A673 (cell line): Measurements from ENCODE around the gene ARHGAP18. TPM values are rescaled to one million over a fixed set of nuclear protein-coding genes. Genes with fewer than 3 reads are reported as not detected.

Experiments
- BruUV-seq: library from RNA; stranded (reverse); fragments of 400-500 nt; replicated peaks from 2 replicates; lab custom pipeline; 2021; lab: Mats Ljungman, UMichigan
- CTCF ChIA-PET: fragments of 300-600 bp; sonication (Branson Sonifier 250); formaldehyde crosslinking; loops from one replicate; lab custom pipeline; 2022; ENCODE audit warnings: antibody characterized with exemption; lab: Charles Lee
- POLR2A ChIA-PET: fragments of 300-600 bp; sonication (Branson Sonifier 250); formaldehyde crosslinking; loops from one replicate; lab custom pipeline; 2022; ENCODE audit warnings: antibody characterized with exemption; ENCODE audit not compliant: low non-redundant PET; lab: Charles Lee
- DNase-seq: peaks from one replicate; pipeline ENCODE4 v3.0.0-alpha.2; 2015; ENCODE audit warnings: low spot score
- H3K27ac ChIP-seq: fragments of 200-600 bp; sonication (generic); 2 replicates; pipeline ENCODE4 v1.5.1; 2016; ENCODE audit warnings: mixed run types, low read depth, mild to moderate bottlenecking, mixed read lengths, antibody characterized with exemption, low read length; ENCODE audit not compliant: poor library complexity, severe bottlenecking
- H3K27me3 ChIP-seq: fragments of 200-600 bp; sonication (generic); replicated peaks from 2 replicates; pipeline ENCODE4 v1.6.1; 2017; ENCODE audit warnings: mixed run types, low read depth, mild to moderate bottlenecking, mixed read lengths, antibody characterized with exemption, low read length; ENCODE audit not compliant: insufficient read depth, poor library complexity
- H3K36me3 ChIP-seq: fragments of 200-600 bp; sonication (generic); 2 replicates; pipeline ENCODE4 v1.6.1; 2016; ENCODE audit warnings: mixed run types, mild to moderate bottlenecking, mixed read lengths, antibody characterized with exemption, low read length; ENCODE audit not compliant: insufficient read depth, poor library complexity, severe bottlenecking
- H3K4me1 ChIP-seq: fragments of 200-600 bp; sonication (generic); 2 replicates; pipeline ENCODE4 v1.6.1; 2017; ENCODE audit warnings: mixed run types, mild to moderate bottlenecking, mixed read lengths, antibody characterized with exemption, low read length; ENCODE audit not compliant: insufficient read depth, poor library complexity, severe bottlenecking
- H3K4me3 ChIP-seq: fragments of 200-600 bp; sonication (generic); 2 replicates; pipeline ENCODE4 v1.5.1; 2016; ENCODE audit warnings: low read depth, mixed run types, mild to moderate bottlenecking, mixed read lengths, low read length; ENCODE audit not compliant: poor library complexity, severe bottlenecking
- H3K9me3 ChIP-seq: fragments of 200-600 bp; sonication (generic); 2 replicates; pipeline ENCODE4 v1.6.1; 2016; ENCODE audit warnings: mixed run types, low read depth, mild to moderate bottlenecking, mixed read lengths, antibody characterized with exemption, low read length; ENCODE audit not compliant: poor library complexity, severe bottlenecking
- EZH2 ChIP-seq: fragments of 200-600 bp; sonication (generic); IDR thresholded peaks from 2 replicates; pipeline ENCODE4 v1.6.1; 2017; ENCODE audit warnings: borderline replicate concordance, low read depth, mild to moderate bottlenecking, mixed read lengths, antibody characterized with exemption, low read length; ENCODE audit not compliant: poor library complexity, severe bottlenecking
- intact Hi-C: fragments of 100-400 bp; cut with micrococcal nuclease; formaldehyde crosslinking; loops from one replicate; pipeline ENCODE4 v1.10.0; 2022; ENCODE audit not compliant: unreplicated experiment
- total RNA-seq: library from RNA; stranded (reverse); gene quantifications from 2 replicates; pipeline ENCODE4 v1.2.3, GENCODE V29; 2021
- TF ChIP-seq, protein P1 (sequence below): fragments of 300-800, 200-600 bp; sonication (generic); conservative IDR thresholded peaks from 2 replicates; pipeline ENCODE4 v1.5.1; 2017; ENCODE audit warnings: low read depth, mild to moderate bottlenecking, antibody characterized with exemption, low read length, moderate library complexity, mixed read lengths

ARHGAP18 gene
- total RNA-seq, 1 experiment from 2014 or later = 14.2 TPM

DNA sequence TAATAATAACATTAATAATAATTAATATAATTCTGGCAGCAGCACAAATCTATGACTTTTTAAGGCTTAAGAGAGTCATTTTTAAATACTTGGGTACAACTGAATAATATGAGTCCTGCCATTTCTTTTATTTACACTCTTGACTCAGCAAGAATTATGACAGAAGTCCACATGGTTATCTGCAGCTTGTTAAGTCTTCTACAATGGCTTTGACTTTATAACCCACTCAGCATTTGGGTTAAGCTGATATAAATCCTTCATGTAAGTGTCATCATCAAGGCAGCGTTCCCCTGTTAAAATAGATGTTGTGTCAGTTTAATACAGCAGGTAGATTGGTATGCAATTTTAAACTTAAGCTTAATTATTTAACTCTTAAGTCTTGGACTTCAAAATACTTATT lies 131.7 kb downstream of the ARHGAP18 start:
- H3K4me1 ChIP-seq = peaks cover 34% of the 10 kb centered on the region
- intact Hi-C loops = no loop called here
- TF ChIP-seq, protein P1, sequence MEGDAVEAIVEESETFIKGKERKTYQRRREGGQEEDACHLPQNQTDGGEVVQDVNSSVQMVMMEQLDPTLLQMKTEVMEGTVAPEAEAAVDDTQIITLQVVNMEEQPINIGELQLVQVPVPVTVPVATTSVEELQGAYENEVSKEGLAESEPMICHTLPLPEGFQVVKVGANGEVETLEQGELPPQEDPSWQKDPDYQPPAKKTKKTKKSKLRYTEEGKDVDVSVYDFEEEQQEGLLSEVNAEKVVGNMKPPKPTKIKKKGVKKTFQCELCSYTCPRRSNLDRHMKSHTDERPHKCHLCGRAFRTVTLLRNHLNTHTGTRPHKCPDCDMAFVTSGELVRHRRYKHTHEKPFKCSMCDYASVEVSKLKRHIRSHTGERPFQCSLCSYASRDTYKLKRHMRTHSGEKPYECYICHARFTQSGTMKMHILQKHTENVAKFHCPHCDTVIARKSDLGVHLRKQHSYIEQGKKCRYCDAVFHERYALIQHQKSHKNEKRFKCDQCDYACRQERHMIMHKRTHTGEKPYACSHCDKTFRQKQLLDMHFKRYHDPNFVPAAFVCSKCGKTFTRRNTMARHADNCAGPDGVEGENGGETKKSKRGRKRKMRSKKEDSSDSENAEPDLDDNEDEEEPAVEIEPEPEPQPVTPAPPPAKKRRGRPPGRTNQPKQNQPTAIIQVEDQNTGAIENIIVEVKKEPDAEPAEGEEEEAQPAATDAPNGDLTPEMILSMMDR = no peak
- TF ChIP-seq EZH2 = no peak
- H3K4me3 ChIP-seq = no peak overlapping the region
- no peaks in the 10 kb centered on the region for H3K27me3 ChIP-seq
- BruUV-seq = no TSS peak
- no peak overlapping the region for H3K27ac ChIP-seq
- no peaks in the 10 kb centered on the region for H3K9me3 ChIP-seq
- H3K36me3 ChIP-seq = no peaks in the 10 kb centered on the region
- peak; percentile 35 for DNase-seq
- POLR2A ChIA-PET = interaction anchor here (0.6 kb wide), 1 partner anchor 561 kb away, joined by 5 read pairs; no protein-coding TSS in a partner anchor
- CTCF ChIA-PET = interaction anchor here (0.6 kb wide), 1 partner anchor 19 kb away, joined by 3 read pairs; no protein-coding TSS in a partner anchor

DNA sequence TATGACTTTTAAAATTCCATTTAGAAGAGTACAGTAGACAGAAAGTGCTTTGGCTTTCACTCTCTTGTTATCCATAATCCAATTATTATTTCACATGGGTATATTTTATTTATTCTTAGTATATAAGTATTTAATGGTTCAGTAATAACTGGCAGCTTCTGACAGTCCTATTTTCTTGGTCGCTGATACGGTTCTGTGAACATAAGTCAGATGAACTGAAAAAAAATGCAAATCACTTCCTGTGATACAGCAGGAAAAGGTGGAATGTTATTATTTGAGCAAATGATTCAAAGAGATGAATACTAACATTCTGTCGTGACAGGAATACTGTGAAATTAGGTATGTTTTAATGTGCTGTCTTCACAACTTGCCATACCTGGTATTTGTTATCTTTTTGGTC lies 132.3 kb downstream of the ARHGAP18 start:
- peaks cover 34% of the 10 kb centered on the region for H3K4me1 ChIP-seq
- no peak for TF ChIP-seq EZH2
- TF ChIP-seq, protein P1 = no peak
- H3K36me3 ChIP-seq = no peaks in the 10 kb centered on the region
- intact Hi-C loops = no loop called here
- peak; percentile 77 for DNase-seq
- H3K9me3 ChIP-seq = no peaks in the 10 kb centered on the region
- BruUV-seq = no TSS peak
- CTCF ChIA-PET = interaction anchor here (0.9 to 1.2 kb wide), 2 partner anchors 76 to 78 kb away, joined by 4 read pairs; no protein-coding TSS in a partner anchor
- POLR2A ChIA-PET = no interaction called here
- no peak overlapping the region for H3K27ac ChIP-seq
- H3K27me3 ChIP-seq = no peaks in the 10 kb centered on the region
- H3K4me3 ChIP-seq = no peak overlapping the region

DNA sequence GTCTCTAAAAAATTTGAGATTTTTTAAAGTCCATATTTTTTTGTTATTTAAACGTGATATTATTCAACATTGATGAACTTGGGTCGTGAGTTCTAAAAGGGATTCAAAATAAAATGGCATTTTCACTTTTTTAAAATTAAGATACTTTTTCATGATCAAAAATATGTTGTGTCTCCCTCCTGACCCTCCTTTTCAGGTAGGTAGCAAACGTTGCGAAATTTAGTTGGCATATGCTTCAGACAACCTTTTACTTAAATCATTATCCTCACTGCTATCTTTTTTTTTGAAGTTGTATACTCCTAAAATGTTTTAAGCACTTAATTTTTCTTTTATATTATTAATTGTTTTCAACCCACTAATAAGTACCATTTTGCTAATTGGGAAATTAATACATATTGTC lies 133.5 kb downstream of the ARHGAP18 start:
- DNase-seq = no peak
- H3K4me3 ChIP-seq = no peak overlapping the region
- no peaks in the 10 kb centered on the region for H3K27me3 ChIP-seq
- H3K4me1 ChIP-seq = peaks cover 34% of the 10 kb centered on the region
- no peak for TF ChIP-seq EZH2
- TF ChIP-seq, protein P1 = no peak
- no peak overlapping the region for H3K27ac ChIP-seq
- ChIA-PET CTCF (no interaction called here), POLR2A (no interaction called here)
- no peaks in the 10 kb centered on the region for H3K36me3 ChIP-seq
- BruUV-seq = no TSS peak
- no peaks in the 10 kb centered on the region for H3K9me3 ChIP-seq
- intact Hi-C loops = no loop called here
